A549 (cell line): Measurements from ENCODE around the gene IL19. TPM values are rescaled to one million over a fixed set of nuclear protein-coding genes. Genes with fewer than 3 reads are reported as not detected.

Experiments
- ATAC-seq, 2 experiments: fragments of 200-7000 bp in 1 of 2; fragments of >200 bp in 1 of 2; cut with Nextera tagmentation in 1 of 2; cut with Tn5 transposase in 1 of 2; 3 replicates each; pipeline versions ENCODE4 v1.8.0 to v1.9.1; 2018 to 2020; ENCODE audit warnings: mild to moderate bottlenecking in 1 of 2, moderate library complexity in 1 of 2
- CTCF ChIA-PET: fragments of 300-600 bp; sonication (Branson Sonifier 250); formaldehyde crosslinking; extraction: SDS; loops from one replicate; lab custom pipeline; 2021; ENCODE audit warnings: antibody characterized with exemption, inconsistent platforms; lab: Yijun Ruan, JAX
- POLR2A ChIA-PET: fragments of 350-600 bp; formaldehyde crosslinking; extraction: SDS; loops from one replicate; lab custom pipeline; 2021; ENCODE audit warnings: antibody characterized with exemption, inconsistent platforms; lab: Yijun Ruan, JAX
- DNase-seq, 2 experiments: peaks; one replicate each; pipeline versions ENCODE4 v3.0.0 to v3.0.0-alpha.2; 2011 to 2016; ENCODE audit warnings: low read depth in 1 of 2, low spot score in 1 of 2
- FAIRE-seq: peaks from 2 replicates; lab custom pipeline; 2011; peaks lifted over from hg19 to GRCh38; lab: Jason Lieb, UNC
- H3K27ac ChIP-seq, 2 experiments: fragments of >200 bp; sonication (Bioruptor Twin); formaldehyde crosslinking; 3 replicates each; pipeline ENCODE4 v1.5.1; 2016 to 2017
- H3K4me1 ChIP-seq: fragments of >200 bp; sonication (Bioruptor Twin); formaldehyde crosslinking; 3 replicates; pipeline ENCODE4 v1.6.1; 2016
- H3K4me2 ChIP-seq: fragments of >200 bp; sonication (Bioruptor Twin); formaldehyde crosslinking; 3 replicates; pipeline ENCODE4 v1.6.1; 2016
- H3K4me3 ChIP-seq: fragments of >200 bp; sonication (Bioruptor Twin); formaldehyde crosslinking; 3 replicates; pipeline ENCODE4 v1.5.1; 2016
- H3K9me3 ChIP-seq: fragments of >200 bp; sonication (Bioruptor Twin); formaldehyde crosslinking; 3 replicates; pipeline ENCODE4 v1.6.1; 2016
- BCL3 ChIP-seq: fragments of >200 bp; sonication (Bioruptor Twin); formaldehyde crosslinking; IDR thresholded peaks from 3 replicates; pipeline ENCODE4 v1.6.1; 2016
- CEBPB ChIP-seq, 2 experiments: fragments of >200 bp in 1 of 2; sonication (Bioruptor Twin) in 1 of 2; formaldehyde crosslinking in 1 of 2; IDR thresholded peaks; 2 replicates each; pipeline ENCODE4 v1.6.1; 2012 to 2016
- CHD2 ChIP-seq: fragments of 150-350 bp; IDR thresholded peaks from 2 replicates; pipeline ENCODE4 v1.6.1; 2014; ENCODE audit warnings: low read length; ENCODE audit not compliant: partially characterized antibody
- EHF ChIP-seq: fragments of 250-450 bp; sonication (Bioruptor Pico); IDR thresholded peaks from 2 replicates; pipeline ENCODE4 v1.5.0; 2020; ENCODE audit warnings: mild to moderate bottlenecking
- ELK1 ChIP-seq: fragments of 150-350 bp; IDR thresholded peaks from 2 replicates; pipeline ENCODE4 v1.6.1; 2014; ENCODE audit warnings: low read depth, mild to moderate bottlenecking, low read length
- ESRRA ChIP-seq: fragments of 150-350 bp; IDR thresholded peaks from 2 replicates; pipeline ENCODE4 v1.6.1; 2014; ENCODE audit warnings: mild to moderate bottlenecking, low read length, borderline replicate concordance
- FOSB ChIP-seq: fragments of 250-450 bp; sonication (Bioruptor Pico); IDR thresholded peaks from 2 replicates; pipeline ENCODE4 v1.5.0; 2020; ENCODE audit warnings: mild to moderate bottlenecking, moderate library complexity
- FOSL2 ChIP-seq, 2 experiments: fragments of 450-650 bp in 1 of 2; fragments of >200 bp in 1 of 2; sonication (Bioruptor Twin) in 1 of 2; formaldehyde crosslinking; IDR thresholded peaks; 2 replicates each; pipeline versions ENCODE4 v1.5.0 to v1.6.1; 2016 to 2020; ENCODE audit warnings: mild to moderate bottlenecking in 1 of 2, moderate library complexity in 1 of 2
- HES2 ChIP-seq: fragments of >200 bp; sonication (Bioruptor Twin); formaldehyde crosslinking; IDR thresholded peaks from 2 replicates; pipeline ENCODE4 v1.6.1; 2016
- HOXB13 ChIP-seq: fragments of 250-450 bp; sonication (Bioruptor Pico); IDR thresholded peaks from 2 replicates; pipeline ENCODE4 v1.5.0; 2020; ENCODE audit warnings: low read depth, mild to moderate bottlenecking, moderate library complexity
- KDM5A ChIP-seq: fragments of 200-600 bp; sonication (generic); IDR thresholded peaks from 2 replicates; pipeline ENCODE4 v1.6.1; 2016; ENCODE audit warnings: antibody characterized with exemption, mild to moderate bottlenecking
- NPAS2 ChIP-seq: fragments of 250-450 bp; sonication (Bioruptor Pico); IDR thresholded peaks from 2 replicates; pipeline ENCODE4 v1.8.0; 2022; ENCODE audit warnings: mild to moderate bottlenecking, moderate library complexity, borderline replicate concordance
- PBX3 ChIP-seq: IDR thresholded peaks from 2 replicates; pipeline ENCODE4 v1.6.1; 2012
- POLR2A ChIP-seq: IDR thresholded peaks from 2 replicates; pipeline ENCODE4 v1.6.1; 2012; ENCODE audit warnings: mild to moderate bottlenecking, low read length
- POLR2AphosphoS2 ChIP-seq: conservative IDR thresholded peaks from 2 replicates; pipeline ENCODE4 v1.6.1; 2012; ENCODE audit warnings: low read length, improper control_type of control experiment, inconsistent platforms
- RAD21 ChIP-seq, 2 experiments: fragments of >200 bp in 1 of 2; sonication (Bioruptor Twin) in 1 of 2; formaldehyde crosslinking in 1 of 2; IDR thresholded peaks in 1 of 2; conservative IDR thresholded peaks in 1 of 2; 2 replicates in 1 of 2; 3 replicates in 1 of 2; pipeline ENCODE4 v1.6.1; 2012 to 2018; ENCODE audit warnings: inconsistent platforms in 1 of 2
- RARB ChIP-seq: fragments of 250-450 bp; sonication (Bioruptor Pico); IDR thresholded peaks from 2 replicates; pipeline ENCODE4 v1.8.0; 2021; ENCODE audit warnings: mild to moderate bottlenecking, moderate library complexity
- RCOR1 ChIP-seq: fragments of 150-350 bp; IDR thresholded peaks from 2 replicates; pipeline ENCODE4 v1.6.1; 2014; ENCODE audit warnings: antibody characterized with exemption, low read length, low read depth
- REST ChIP-seq: fragments of 200-600 bp; sonication (generic); IDR thresholded peaks from 2 replicates; pipeline ENCODE4 v1.6.1; 2016; ENCODE audit warnings: antibody characterized with exemption, mild to moderate bottlenecking, moderate library complexity
- RFX5 ChIP-seq: fragments of 450-650 bp; IDR thresholded peaks from 2 replicates; pipeline ENCODE4 v1.7.1; 2014; ENCODE audit warnings: antibody characterized with exemption, mild to moderate bottlenecking, moderate library complexity
- SREBF2 ChIP-seq: fragments of 450-650 bp; IDR thresholded peaks from 2 replicates; pipeline ENCODE4 v1.6.1; 2014; ENCODE audit warnings: mild to moderate bottlenecking, moderate library complexity
- TFCP2L1 ChIP-seq: fragments of 250-450 bp; sonication (Bioruptor Pico); IDR thresholded peaks from 2 replicates; pipeline ENCODE4 v1.5.0; 2021; ENCODE audit warnings: mild to moderate bottlenecking
- TP53 ChIP-seq: fragments of 250-450 bp; sonication (Bioruptor Pico); IDR thresholded peaks from 2 replicates; pipeline ENCODE4 v1.5.0; 2021; ENCODE audit warnings: mild to moderate bottlenecking, moderate library complexity
- USF2 ChIP-seq: fragments of 450-650 bp; IDR thresholded peaks from 2 replicates; pipeline ENCODE4 v1.6.1; 2014; ENCODE audit warnings: antibody characterized with exemption
- ZC3H11A ChIP-seq: fragments of 450-650 bp; IDR thresholded peaks from 2 replicates; pipeline ENCODE4 v1.6.1; 2014; ENCODE audit warnings: antibody characterized with exemption, mild to moderate bottlenecking
- ZFP36 ChIP-seq: fragments of 450-650 bp; IDR thresholded peaks from 2 replicates; pipeline ENCODE4 v1.6.1; 2014; ENCODE audit warnings: borderline replicate concordance; ENCODE audit not compliant: partially characterized antibody
- ZSCAN20 ChIP-seq: fragments of 250-450 bp; sonication (Bioruptor Pico); IDR thresholded peaks from 2 replicates; pipeline ENCODE4 v1.8.0; 2022; ENCODE audit warnings: mild to moderate bottlenecking, moderate library complexity
- WGBS: methylation state at CpG from one replicate; pipeline ENCODE4 v1.1.6; 2017; ENCODE audit errors: missing lambda C conversion rate; 5-methylcytosine and 5-hydroxymethylcytosine counted together
- polyA minus RNA-seq: library from RNA; depleted of rRNA, polyadenylated mRNA; stranded (reverse); fragments of >200 nt; gene quantifications from 2 replicates; pipeline ENCODE4 v1.2.3, GENCODE V29; 2011; rRNA and poly(A)+ RNA removed
- polyA plus RNA-seq, 4 experiments: library from polyadenylated mRNA; depleted of rRNA in 3 of 4; stranded (reverse); fragments of >200 nt; fragmentation: RNase III in 1 of 4; extraction: RNeasy Plus Mini Kit Qiagen cat#74134 plus additional on column Dnase treatment in 1 of 4; gene quantifications; 2 replicates in 3 of 4; 3 replicates in 1 of 4; pipeline ENCODE4 v1.2.3, GENCODE V29; 2011 to 2017

IL19 gene
- polyA plus RNA-seq (2011; rRNA removed) (not detected in 2 replicates), polyA plus RNA-seq (2017; fragmentation: RNase III; extraction: RNeasy Plus Mini Kit Qiagen cat#74134 plus additional on column Dnase treatment) (not detected in 3 replicates), polyA minus RNA-seq (not detected in 2 replicates)
- polyA plus RNA-seq (2012; cell fraction: cytosol; rRNA removed), result not detected in 2 replicates
- not detected in 2 replicates for polyA plus RNA-seq (2012; cell fraction: nucleus; rRNA removed)

- no peak for TF ChIP-seq CEBPB (IDR thresholded peaks at IDR 0.05)
- no peak for TF ChIP-seq RARB (CRISPR knock-in tag)
- no peak for TF ChIP-seq FOSL2 (IDR thresholded peaks at IDR 0.05)
- no peak for TF ChIP-seq FOSL2 (CRISPR knock-in tag; IDR thresholded peaks at IDR 0.05)
- no peak for TF ChIP-seq RAD21 (conservative IDR thresholded peaks at IDR 0.05 in 1 of 2, IDR thresholded peaks at IDR 0.05 in 1 of 2)
- no peak for TF ChIP-seq KDM5A
- no peak for TF ChIP-seq BCL3
- no peak for TF ChIP-seq POLR2AphosphoS2
- TF ChIP-seq SREBF2, result no peak
- no peak for TF ChIP-seq HOXB13 (CRISPR knock-in tag)
- TF ChIP-seq ZFP36, result no peak
- TF ChIP-seq CHD2, result no peak
- no peak for TF ChIP-seq ESRRA
- no peak for TF ChIP-seq ZC3H11A
- TF ChIP-seq TP53 (CRISPR knock-in tag), result no peak
- TF ChIP-seq REST, result no peak
- no peak for TF ChIP-seq ZSCAN20 (CRISPR knock-in tag)
- no peak for TF ChIP-seq RCOR1
- H3K4me3 ChIP-seq, result no peak within 1 kb of the TSS
- no peak for ATAC-seq
- H3K4me2 ChIP-seq, result no peak within 1 kb of the TSS
- POLR2A ChIA-PET, result no interaction called here
- DNase-seq, result no peak
- no peak within 1 kb of the TSS for H3K27ac ChIP-seq
- FAIRE-seq, result no peak
- H3K9me3 ChIP-seq, result no peaks in the 10 kb centered on the region
- H3K4me1 ChIP-seq, result no peaks in the 10 kb centered on the region
- 35% methylated on average over 6 of the region's 9 CpGs for WGBS
- CTCF ChIA-PET, result interaction anchor here (0.7 to 5.0 kb wide), 10 partner anchors 8 to 316 kb away, joined by 3 to 20 read pairs (median 3); no protein-coding TSS in a partner anchor
These were observed at the start of gene IL19 for GRCh38 chr1:206770531-206771337. TSS of gene IL19 (plus strand) at chr1:206770773. CDS start at chr1:206836663, 65,890 bp downstream.

- H3K9me3 ChIP-seq, result no peaks in the 10 kb centered on the region
- ATAC-seq (no peak), DNase-seq (no peak), FAIRE-seq (no peak)
- ChIA-PET POLR2A (no interaction called here), CTCF (interaction anchor here (4.8 to 10.6 kb wide), 3 partner anchors 10 to 193 kb away, joined by 23 to 116 read pairs (median 96); no protein-coding TSS in a partner anchor)
- peak overlapping the region; percentile 23; the same call in 2 of the 3 replicates for H3K4me2 ChIP-seq
- H3K4me1 ChIP-seq, result peaks cover 87% of the 10 kb centered on the region
- TF ChIP-seq EHF, result no peak
- TF ChIP-seq FOSB, result no peak
- TF ChIP-seq TFCP2L1 (CRISPR knock-in tag), result no peak
- no peak for TF ChIP-seq NPAS2
- TF ChIP-seq RFX5, result no peak
- TF ChIP-seq POLR2A, result no peak
- TF ChIP-seq HES2, result no peak
- no peak for TF ChIP-seq ELK1
- no peak for TF ChIP-seq PBX3
- TF ChIP-seq ESRRA, result no peak
- no peak for TF ChIP-seq USF2
- WGBS, result 73% methylated on average over 1 of the region's 1 CpG
- H3K4me3 ChIP-seq, result no peak overlapping the region
- peak overlapping the region in 1 of 2 experiments; percentile 90; a peak in 3 of 6 replicates for H3K27ac ChIP-seq
These were observed 49.1 kb upstream of the IL19 start for GRCh38 chr1:206721454-206721853.
